DMS79 (cell line): Measurements from ENCODE around the gene CADPS2.

Source experiments
- DNase-seq: peaks from one replicate; lab custom pipeline; 2025; lab: John Stamatoyannopoulos, UW

Gene CADPS2

DNA sequence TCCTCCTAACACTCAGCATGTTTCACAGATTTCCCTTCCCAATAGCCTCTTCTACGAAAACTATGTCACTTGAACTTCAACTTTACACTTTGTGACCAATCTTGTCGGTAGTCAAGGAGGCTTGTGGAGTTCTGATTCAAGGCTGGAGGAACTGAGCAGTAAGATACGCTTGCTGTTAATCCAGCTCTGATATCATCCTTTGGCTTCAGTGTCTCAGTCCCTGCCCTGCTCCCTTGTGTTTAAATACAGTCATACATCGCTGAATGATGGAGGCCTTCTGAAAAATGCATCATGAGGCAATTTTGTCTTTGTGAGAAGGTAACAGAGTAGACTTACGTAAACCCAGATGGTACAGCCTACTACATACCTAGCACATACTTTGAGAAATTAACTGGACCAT lies 360.9 kb downstream of the CADPS2 start:
- DNase-seq, result no peak

DNA sequence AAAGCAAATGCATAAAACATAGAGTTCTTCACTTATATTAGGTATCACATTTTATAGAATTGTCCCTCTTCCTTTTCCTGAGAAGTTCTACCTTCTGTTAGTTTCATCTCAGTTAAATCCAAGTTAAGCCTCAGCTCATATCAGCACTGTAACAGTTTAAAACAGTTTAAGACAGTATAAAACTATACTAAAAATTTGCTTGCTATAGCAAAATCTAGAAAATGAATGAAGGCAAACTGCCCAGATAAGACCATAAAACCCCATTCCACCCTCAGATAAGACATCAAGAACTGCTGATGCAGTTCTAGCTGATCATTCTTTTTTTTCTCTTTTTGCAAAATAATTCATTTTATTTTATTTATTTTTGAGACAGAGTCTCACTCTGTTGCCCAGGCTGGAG lies 364.5 kb downstream of the CADPS2 start:
- no peak for DNase-seq

DNA sequence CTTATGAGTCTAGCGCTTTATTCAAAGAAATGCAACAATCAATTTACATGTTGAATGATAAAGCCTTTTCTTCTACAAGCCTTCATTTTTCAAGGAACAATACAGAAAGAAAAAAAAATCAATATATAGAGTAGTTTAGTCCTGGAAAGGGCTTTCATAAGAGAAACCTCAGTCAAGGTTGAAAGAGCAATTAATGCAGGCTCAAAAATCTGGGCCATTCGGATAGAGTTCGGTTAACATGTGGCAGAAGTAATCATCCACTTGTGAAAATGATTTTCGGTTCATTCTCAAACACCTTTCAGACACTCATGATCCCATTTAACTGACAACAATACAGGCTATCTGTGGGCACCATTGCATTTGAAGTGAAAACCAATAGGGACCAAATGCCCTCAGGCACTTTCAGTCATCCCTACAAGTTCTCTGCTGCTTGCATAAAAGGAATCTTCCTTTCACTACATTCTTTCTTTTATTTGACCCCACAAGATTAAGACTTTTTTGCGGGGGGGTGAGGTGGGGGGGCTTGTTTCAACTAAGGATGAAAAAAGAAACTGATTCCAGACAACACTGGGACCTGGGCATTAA lies 365.2 kb downstream of the CADPS2 start:
- no peak for DNase-seq

DNA sequence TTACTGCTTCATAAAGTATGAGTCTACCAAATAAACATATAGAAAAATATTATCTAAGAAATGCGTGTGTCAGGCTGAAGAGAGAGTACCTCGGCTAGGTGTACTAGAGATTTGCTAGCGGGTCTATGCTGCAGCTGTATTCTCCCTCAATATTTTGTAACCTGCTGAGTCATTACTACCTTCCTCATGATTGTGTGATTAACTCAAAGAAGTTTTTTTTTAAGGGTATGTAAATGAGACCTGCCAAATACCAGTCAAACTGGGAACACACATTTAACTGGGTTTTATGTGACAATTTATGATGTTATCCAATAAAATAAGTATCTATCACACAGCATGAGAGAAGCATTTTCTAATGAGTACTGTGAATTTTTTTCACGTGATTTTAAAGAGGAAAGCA lies 367.8 kb downstream of the CADPS2 start:
- no peak for DNase-seq

DNA sequence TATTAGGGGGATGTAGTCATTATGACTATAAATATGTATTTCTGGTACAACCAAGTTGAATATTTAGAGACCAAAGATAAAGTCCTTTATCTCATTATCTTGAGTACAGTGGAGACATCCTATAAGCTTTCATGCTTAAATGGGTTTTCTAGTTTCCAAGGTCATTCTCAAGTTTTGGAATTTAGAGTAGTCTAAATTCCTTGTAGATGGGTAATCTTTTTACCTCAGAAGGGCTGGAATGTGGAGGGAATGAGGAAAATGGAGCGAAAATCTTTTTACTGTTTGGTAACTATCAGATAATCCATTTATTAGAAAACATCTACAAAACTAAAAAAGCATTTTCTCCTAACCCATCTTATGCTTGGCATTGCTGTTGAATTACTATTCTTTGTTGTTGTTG lies 368.7 kb downstream of the CADPS2 start:
- DNase-seq, result no peak

DNA sequence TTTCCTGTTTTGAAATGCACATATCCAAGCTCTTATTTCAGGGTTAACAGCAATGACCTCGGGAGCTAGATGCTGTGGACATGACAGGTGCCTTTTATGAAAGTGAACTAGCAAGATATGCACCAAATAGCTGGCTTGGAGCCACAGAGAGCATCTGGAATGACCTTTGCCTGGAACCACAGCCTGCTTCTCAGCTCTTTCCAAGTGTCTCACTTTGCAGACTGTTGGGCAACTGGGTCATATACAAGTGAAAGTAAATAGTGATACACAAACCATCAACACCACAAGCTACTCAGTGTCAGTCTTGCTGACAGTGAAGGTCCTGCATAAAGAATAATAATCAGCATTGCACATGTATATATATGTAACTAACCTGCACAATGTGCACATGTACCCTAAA lies 370.9 kb downstream of the CADPS2 start:
- no peak for DNase-seq

DNA sequence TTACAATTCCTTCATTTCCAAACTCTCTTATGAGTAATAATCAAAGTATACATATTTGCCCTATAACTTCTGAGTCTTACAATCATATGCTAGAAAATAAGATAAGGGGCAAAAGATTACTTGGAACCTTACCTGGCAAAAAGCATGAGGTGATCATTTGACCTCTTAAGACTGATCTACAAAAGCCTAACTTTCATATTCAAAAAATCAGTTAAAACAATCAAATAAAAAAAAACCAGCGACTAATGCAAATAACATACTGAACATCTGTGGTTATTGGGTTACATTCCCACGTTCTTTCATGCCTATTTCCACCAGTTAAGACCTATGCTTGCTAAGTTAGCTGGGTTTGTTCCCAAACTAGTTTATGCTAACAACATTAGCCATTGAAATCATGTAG lies 375.0 kb downstream of the CADPS2 start:
- DNase-seq, result no peak

DNA sequence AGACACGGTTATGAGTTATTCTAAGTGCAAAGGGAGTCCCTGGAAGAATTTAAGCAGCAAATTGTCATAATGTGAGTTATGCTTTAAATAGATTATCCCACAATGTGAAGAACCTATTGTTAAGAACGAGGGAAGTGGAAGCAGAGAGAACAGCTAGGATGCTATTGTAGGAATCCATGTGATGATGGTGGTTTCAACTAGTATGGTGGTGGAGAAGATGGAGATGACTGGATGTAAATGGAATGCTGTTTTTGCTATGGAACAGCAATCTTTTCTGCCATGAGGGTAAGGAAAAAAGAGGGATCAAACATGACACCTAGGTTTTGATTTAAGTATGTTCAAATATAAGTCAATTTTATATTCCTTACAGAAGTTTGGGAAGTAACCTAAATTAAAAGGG lies 378.7 kb downstream of the CADPS2 start:
- DNase-seq, result no peak

DNA sequence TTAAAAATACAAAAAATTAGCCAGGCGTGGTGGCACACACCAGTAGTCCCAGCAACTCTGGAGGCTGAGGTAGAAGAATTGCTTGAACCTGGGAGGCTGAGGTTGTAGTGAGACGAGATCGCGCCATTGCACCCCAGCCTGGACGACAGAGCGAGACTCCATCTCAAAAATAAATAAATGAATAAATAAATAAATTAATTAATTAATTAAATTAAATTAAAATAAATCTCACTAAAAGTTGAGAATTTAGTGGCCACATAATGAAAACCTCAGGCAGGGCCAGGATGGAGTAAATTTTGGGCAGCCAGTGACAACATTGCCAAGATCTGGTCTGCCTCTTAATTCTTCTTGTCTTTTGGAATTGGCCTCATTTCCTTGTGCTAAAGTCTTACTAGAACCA lies 394.3 kb downstream of the CADPS2 start:
- no peak for DNase-seq

DNA sequence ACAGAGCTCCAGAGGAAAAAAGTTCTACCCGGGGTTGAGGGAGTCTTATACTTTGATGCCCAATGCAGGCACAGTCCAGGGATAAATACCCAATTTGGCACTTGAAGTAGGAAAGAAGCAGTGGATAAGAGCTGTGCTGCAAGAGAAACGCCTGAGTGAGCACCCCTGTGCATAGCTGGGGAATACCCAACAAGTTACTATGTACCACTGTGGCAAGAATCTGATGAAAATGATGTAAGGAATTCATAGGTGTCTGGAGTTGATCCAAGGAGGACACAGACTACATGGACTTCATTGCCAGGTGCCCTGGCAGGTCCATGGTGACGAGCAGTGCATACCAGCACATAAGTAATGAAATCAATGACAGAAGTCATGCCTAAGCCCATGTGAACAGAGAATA lies 398.0 kb downstream of the CADPS2 start:
- no peak for DNase-seq

DNA sequence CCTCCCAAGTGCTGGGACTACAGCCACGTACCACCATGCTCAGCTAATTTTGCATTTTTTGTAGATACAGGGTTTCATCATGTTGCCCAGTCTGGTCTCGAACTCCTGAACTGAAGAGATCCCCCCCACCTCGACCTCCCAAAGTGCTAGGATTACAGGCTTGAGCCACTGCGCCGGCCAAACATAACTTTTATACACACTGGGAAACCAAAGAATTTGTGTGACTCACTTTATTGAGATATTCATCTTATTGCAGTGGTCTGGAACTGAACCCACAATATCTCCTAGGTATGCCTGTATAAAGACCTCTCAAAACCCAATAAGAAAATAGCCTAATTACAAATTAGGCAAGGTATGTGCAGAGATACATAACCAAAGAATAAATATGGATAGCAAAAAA lies 399.1 kb downstream of the CADPS2 start:
- no peak for DNase-seq

DNA sequence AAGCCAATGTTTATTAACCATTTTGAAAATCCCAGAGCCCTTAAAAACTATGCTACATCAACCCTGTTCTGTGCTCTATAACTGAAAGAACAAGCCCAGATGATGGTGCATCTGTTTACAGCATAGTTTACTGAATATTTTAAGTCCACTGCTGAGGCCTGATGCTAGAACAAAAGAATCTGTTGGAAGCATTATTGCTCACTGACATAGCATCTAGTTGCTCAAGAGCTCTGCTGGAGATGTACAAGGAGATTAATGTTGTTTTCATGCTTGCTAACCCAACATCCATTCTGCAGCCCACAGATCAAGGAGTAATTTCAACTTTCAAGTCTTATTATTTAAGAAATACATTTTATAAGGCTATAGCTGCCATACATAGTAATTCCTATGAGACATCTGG lies 400.4 kb downstream of the CADPS2 start:
- no peak for DNase-seq

DNA sequence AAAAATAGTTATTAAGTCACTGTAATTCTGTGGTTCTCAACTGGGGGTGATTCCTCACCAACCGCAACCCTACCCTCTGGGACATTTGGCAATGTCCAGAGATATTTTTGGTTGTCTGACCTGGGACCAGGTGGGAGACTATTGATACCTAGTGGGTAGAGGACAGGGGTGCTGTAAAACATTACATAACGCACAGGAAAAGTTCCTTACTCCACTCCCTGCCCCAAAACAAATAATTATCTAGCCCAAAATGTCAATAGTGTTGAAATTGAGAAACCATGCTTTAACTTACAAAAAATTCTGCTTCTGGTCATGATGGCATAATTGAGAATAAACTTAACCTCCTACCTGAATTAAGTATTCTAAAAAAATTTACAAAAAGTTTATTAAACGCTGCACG lies 404.0 kb downstream of the CADPS2 start:
- DNase-seq, result no peak

DNA sequence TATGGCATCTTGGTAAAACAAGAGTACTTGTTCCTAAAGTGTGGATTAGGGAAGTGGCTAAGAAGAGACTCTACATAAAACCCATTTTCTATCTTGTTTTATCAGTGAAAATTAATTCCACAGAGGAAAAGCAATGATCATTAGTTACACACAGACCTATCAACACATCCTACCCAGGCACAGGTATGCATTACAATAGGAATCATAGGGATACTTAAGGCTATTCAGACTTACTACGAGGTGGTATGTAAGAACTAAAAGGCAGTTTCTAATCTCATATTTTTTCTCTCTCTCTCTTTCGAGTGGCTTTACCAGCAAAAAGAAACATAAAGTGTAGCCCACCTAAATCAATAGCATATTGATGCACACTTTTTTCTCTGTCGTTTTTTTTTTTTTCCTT lies 415.4 kb downstream of the CADPS2 start:
- DNase-seq, result no peak

DNA sequence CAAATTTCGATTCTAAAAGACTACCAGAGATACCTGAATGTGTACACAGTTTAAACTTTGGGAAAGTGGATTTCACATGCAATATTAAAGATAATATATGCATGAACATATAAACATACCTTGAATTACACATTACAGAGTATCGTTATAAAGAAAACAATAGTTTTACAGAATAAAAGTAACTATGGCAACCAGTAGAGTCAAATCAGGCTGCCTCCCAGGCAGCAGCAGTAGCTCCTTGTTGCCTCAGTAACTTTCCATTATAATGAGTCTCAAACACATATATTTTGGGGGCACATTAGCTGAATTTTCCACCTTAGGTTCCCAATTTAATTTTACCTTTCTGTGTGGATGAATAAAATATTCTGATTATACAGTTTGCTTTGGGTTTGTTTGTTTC lies 417.3 kb downstream of the CADPS2 start:
- DNase-seq, result no peak

DNA sequence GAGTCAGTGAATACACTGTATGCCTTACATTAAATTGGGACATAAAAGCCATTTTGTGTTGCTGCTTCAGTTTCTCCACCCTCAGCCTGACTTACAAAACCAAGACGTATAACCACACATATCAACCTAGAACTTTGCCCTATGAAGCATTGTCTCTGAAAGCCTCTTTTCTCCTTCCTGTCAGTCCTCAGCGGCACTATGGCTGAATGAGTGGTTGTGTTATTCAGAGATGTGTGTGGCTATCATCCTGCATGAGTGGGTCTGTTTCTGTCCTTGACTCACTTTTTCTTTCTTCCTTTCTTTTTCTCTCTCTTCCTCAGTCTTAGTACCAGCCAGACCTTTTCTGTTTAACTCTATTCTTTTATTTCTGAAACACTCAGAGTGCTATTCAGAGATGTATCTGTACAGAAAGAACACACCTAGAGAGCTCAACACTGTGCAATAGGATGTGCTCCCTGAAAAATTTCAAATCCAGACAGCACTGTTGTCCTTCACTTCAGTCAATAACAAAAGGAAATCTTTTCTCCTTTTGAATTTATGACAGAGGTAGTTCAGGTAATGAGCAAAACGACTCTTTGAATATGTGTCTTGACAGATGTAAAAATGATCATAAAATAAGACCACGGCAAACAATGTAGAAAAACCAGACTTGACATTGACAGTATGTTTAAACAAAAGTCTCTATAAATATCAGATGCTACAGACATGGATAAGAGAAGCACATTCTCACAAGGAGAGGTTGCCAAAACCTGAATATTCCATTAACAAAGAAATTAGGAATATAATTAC lies 418.4 kb downstream of the CADPS2 start:
- DNase-seq, result no peak

DNA sequence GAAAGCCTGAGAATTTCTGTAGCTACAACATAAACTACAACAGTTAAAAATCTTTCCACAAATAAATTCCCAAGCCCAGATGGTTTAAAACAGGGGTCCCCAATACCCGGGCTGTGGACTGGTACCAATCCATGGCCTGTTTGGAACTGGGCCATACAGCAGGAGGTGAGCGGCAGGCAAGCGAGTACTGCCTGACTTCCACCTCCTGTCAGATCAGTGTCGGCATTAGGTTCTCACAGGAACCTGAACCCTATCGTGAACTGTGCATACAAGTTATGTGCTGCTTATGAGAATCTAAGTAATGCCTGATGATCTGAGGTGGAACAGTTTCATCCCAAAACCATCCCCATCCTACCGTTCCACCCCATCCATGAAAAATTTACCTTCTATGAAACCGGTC lies 421.0 kb downstream of the CADPS2 start:
- DNase-seq, result no peak

DNA sequence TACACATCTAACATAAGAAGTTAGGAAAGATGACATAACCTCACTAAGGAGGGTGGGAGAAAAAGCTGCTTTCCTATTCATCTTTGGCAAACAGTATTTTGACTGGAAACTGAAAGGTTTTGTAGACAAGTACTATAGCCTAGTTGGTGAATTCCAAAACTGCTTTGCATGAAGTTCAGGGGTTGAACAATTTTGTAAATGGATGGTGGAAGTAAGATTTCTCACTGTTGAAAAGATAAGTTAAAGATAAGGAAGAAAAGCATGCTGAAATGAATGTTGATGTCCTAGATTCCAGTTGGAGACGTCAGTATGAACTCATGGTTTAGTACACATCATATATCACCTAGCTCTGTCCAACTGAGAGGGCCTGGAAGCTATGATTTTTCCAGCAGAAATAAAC lies 422.6 kb downstream of the CADPS2 start:
- DNase-seq, result no peak

DNA sequence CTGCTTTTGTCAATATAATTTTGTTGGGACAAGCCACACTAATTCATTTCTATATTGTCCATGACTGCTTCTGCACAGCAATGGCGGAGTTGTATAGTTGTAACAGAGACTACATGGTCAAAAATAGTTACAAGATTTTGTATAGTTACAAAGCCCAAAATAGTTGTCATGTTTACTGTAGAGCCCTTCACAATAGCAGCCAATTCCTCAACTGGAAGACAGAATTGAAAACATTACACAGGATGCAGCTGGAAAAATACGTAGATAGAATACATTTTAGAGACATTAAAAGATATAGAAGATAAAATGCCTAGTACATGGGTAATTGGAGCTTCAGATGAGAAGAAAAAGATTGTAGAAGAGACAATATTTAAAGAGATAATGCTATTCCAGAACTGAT lies 425.3 kb downstream of the CADPS2 start:
- DNase-seq, result no peak

DNA sequence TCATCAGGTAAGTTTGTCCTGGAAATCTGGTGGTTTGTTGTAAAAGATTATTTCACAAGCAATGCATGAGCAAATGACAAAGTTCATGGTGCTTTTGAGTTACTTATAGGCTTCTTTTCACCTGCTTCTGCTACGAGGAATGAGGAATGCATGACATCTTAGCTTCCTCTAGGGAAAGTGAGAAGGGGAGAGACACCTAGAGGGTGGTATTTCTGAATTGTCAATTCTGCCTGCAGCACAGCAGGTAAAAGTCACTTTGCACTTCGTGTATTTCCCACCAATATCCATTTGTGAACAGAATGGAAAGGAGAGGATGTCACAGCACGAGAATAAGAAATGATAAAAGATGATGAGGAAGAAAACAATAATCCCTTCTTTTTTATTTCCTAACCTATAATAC lies 428.3 kb downstream of the CADPS2 start:
- no peak for DNase-seq

DNA sequence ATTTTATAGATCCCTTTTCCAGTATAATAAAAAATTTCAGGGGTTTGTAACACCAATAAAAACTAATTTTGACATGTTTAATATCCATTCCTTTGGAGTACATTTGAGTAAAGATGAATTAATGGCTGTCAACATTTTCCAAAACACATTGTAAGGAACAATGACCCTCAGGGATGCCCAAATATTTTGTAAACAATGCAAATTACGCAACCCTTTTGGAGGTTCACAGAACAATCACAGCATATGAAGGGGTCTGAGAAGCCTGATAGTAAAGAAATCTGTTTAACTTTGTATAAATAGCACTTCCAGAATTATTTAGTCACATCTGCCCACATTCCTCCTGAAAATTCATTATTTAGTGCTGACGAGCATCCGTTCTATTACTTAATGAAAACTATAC lies 428.9 kb downstream of the CADPS2 start:
- DNase-seq, result no peak

DNA sequence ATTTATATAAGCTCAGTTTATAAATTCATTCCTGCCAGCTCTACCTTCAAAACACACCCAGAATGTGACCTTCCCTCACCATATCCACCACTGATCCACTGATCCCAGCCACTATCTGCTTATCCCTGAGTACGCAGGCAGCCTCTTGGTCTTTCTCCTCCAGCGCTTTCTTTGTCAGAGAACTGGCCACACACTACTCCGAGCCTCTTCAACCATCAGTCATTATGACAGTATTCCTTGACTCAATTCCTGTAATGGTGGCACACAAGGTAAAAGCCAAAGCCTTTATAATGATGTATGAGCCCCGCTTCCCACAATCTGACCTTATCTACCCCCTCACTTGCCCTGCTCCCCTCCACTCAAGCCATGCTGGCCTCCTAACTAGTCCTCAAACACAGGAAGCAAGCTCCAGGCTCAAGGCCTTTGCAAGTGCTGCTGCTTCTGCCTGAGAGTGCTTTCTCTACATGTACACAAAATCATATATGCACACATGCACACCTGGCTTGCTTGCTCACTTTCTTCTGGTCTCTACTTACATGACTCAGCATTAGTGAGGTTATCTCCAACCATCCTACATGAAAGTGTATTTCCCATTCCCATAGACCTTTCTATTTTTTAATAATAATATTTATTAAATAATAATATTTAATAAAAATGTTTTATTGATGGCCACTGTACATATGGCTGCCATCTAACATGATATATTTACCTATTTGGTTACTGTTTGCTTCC lies 431.3 kb downstream of the CADPS2 start:
- no peak for DNase-seq

DNA sequence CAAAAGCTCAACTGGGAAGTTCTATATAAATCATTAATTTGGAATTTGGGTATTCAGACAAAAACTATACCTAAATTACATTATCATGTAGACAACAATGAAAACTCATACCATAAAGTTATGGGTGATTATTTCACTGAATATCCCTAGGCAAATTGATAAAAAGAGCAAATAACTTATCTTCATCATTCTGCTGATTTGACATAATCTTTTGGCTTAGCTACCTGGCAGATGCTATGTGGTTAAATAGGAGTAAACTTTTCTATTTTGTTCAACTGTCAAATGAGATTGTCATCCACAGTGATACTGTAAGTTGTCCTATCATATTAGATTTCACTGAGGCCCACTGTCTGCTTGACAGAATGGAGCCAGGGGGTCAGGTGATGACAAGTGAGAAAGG lies 432.8 kb downstream of the CADPS2 start:
- DNase-seq, result no peak
